HG02885 (cell line): Measurements from ENCODE around the gene ST6GALNAC5.

Experiments used
- ATAC-seq: cut with Tn5 transposase; IDR thresholded peaks from one replicate; pipeline ENCODE4 v1.9.1; 2021; ENCODE audit warnings: mild to moderate bottlenecking; ENCODE audit not compliant: unreplicated experiment, poor library complexity

ST6GALNAC5 gene

DNA sequence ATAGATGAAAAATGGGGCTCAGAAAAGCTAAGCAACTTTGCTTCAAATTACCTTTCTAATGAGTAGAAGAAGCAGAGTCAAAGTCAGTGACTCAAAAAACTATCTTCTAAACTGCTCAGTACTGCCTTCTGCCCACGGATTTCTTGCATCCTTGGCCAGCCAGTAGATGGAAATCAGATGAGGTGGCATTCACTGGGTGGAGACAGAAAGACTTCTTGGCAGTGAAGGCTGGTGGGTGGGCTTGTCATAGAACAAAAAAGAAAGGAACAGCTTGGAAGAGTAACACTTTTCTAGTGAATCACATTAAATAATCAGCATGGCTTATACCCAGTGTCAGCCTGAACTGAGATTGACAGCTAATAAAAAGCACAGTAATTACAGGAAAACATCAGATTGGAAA, 170.7 kb downstream of the ST6GALNAC5 start:
- no peak for ATAC-seq

DNA sequence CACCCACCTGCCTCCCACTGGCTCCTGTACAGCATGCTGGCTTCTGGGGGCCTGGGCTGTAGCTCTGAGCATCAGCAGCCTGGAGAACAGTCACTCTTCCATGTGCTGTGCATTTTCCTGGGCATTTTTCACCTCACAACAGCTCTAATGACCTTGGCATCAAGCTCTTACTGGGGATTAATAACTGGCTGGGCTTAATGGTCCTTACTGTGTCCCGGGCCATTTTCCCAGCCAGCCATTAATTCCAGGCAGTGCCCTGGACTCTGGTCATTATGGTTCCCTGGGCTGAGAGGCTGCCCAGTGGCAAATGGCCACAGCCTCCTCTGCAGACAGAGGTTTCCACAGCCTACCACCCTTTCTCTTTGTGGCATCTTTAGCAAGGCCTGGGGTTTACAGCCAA, 171.8 kb downstream of the ST6GALNAC5 start:
- ATAC-seq, result no peak

DNA sequence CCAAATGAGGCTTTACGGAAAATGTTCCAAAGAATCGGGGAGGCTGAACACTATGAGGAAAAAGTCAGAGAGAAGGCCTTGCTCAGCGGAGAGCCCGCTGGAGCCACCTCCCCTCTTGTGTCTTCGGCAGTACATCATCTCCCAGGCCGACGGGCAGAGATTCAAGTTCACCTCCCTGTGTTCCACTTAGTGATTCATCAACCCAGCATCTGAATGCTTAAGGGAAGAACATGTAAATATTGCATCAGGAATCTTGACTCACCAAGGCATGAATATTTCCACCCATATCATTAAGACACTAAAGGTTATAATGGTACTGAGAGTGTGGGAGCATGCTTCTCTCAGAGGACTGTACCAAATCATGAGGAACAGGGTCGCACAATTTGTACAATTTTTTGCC, 172.5 kb downstream of the ST6GALNAC5 start:
- ATAC-seq, result no peak

DNA sequence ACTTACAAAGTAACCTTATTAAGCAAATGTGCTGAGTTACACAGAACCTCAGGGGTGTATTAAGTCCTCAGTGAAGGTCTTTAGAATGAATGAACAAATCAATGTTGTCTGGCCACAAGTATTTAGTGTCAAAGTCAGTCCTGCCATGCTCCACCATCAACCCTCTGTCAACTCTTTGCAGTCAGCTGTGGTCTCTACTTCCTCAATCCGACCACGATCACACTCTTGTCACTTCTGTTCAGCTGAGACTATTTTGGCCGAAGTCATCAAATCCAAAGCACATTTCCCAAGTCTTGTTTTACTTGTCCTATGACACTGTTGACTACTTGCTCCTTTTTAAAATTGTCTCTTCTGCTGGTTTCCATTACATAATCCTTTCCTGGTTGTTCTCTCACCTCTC, 173.5 kb downstream of the ST6GALNAC5 start:
- no peak for ATAC-seq

DNA sequence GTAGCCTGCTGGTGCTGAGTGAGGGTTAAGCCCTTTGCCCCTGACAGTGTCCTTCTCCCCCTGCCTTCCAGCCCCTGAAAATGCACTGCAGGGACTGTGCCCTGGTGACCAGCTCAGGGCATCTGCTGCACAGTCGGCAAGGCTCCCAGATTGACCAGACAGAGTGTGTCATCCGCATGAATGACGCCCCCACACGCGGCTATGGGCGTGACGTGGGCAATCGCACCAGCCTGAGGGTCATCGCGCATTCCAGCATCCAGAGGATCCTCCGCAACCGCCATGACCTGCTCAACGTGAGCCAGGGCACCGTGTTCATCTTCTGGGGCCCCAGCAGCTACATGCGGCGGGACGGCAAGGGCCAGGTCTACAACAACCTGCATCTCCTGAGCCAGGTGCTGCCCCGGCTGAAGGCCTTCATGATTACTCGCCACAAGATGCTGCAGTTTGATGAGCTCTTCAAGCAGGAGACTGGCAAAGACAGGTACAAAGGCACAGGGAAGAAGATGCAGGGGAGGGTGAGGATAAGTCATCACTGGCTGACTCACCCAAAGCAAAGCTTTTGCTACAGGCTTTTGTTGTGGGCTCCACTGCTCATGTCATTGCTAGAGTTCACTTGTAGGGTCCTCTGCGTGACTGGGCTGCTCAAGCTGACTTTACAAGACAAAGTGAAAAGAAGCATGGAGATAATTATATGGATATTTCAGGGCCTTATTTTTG, 177.0 kb downstream of the ST6GALNAC5 start:
- ATAC-seq, result no peak

DNA sequence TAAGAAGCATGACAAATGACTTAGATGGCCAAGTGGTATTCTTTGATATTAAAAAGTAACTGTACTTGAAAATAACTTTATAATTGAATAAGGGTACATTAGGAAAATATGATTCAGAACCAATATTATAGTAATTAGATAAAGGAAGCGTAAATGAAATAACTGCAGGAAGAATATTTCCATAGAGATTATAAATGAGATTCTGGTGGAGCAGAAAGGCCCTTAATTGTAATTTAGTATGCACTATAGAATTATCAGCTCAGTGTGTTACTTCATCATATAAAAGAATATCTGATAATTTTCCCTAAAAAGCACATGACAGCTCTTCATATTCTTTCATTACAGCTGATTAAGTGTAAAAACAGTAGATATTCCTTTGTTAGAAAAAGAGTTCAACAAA, 180.3 kb downstream of the ST6GALNAC5 start:
- ATAC-seq, result no peak

DNA sequence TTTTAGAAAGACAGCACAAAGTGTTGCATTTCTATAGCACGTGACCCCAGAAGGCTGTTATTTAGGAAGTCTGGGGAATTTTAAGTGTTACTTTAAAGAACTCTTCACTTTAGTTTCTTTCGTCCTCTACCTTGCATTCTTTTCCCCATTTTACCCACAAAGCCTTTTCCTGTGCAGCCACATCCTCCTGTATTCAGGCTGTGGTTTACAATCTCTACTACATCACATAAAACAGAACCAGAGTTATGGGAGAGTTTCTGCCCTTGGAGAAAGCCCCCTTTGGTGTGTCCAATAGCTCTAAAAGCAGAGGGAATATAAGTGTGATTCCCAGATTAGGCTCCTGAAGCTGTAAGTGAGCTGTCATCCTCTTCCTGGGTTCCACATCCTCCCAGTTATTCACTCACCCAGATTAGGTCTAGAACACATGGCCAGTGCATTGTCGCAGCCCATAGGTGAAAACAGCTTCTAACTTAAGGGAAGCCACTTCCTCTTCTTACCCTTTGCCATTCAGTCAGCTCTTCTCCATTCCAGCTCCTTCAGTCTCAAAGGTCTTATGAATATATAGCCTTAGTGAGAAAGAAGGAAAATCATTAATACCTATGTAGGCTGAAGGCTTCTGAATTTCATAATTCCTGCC, 180.8 kb downstream of the ST6GALNAC5 start:
- no peak for ATAC-seq

DNA sequence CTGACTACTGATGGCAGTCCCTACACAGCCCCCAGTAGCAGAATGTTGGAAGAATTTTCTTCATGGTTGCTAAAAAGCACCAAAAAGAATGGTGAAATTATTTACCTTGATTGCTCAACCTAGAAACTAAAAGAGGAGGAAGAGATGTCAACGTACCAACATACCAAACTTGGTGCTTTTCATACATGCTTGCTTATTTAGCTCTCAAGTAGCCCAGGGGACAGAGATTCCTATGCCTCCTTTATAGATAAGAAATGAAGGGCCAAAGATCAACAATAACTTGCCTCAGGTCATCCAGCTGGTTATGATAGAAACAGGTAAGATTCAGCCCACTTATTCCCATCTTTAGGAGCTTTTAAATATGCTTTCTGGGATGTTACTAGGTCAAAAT, 181.3 kb downstream of the ST6GALNAC5 start:
- ATAC-seq, result no peak

DNA sequence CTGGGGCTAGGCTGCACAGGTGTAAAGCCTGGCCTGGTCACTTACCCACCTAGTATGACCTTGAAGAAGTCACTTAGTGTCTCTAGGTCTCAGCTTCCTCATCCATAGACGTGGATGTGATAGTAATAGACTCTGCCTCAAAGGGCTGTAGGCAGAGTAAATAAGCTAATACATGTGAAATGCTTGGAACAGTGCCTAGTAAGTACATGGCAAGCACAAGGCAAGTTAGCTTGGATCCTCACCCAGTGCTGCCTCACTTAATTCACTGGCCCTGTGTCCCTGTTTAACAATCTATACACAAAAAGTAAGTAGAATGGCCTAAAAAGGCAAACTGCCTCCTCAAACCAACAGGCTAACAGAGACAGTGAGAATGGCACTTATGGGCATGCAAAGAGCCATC, 184.1 kb downstream of the ST6GALNAC5 start:
- no peak for ATAC-seq

DNA sequence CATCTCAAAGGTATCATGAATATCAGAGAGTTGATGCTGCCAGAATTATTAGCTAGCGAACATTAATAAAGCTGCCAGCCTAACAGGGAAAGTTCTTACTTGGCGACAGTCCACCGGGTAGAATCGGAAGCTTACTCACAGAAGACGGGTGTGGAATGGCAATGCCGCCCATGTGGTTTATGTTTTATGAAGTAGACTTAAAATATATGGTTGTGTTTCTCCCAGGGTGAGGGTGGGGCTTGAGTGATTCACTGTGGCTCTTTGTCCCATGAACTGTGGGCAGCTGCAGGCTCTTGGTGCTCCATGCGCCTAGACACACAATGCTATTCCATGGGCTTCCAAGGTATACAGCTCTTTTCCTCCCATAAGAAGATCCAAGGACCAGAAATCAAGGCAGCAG, 189.2 kb downstream of the ST6GALNAC5 start:
- no peak for ATAC-seq

DNA sequence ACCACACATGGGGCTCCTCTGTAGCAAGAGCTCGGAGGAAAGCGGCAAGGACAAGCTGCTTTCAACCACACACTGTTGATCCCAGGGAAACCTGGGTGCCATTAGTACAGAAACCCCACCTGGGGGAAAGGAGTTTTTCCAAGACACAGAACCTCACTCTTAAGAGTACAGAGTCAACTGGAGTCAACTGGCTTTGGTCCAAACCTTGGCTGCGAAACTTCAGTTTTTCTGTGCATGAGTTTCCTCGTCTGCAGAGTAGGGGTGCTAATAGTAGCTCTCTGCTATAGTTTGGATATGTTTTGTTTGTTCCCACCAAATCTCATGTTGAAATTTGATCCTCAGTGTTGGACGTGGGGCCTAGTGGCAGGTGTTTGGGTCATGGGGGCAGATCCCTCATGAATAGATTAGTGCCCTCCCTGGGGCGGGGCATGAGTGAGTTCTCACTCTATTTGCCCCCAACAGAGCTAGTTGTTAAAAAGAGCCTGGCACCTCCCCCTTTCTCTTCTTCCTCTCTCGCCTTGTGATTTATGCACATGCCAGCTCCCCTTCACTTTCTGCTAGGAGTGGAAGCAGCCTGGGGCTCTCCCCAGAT, 190.8 kb downstream of the ST6GALNAC5 start:
- no peak for ATAC-seq

DNA sequence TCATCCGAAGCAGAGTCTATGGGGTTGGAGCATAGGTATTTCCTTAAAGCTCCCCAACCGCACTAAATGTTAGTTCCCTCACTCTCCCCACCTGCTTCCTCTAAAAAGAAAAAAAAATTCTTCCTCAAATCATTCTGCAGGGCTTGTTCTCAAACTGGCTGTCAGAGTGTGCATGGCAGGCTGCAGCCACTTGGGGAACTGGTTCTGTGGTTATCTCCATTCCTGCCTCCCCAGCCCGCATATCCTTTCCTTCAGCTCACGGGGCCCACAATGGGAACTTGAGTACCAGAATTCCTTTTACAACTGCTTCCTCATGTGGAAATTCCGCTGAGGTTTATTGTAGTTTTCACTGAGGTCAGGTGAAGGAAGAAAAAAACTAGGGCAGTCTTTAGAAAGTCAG, 192.7 kb downstream of the ST6GALNAC5 start:
- ATAC-seq, result no peak

DNA sequence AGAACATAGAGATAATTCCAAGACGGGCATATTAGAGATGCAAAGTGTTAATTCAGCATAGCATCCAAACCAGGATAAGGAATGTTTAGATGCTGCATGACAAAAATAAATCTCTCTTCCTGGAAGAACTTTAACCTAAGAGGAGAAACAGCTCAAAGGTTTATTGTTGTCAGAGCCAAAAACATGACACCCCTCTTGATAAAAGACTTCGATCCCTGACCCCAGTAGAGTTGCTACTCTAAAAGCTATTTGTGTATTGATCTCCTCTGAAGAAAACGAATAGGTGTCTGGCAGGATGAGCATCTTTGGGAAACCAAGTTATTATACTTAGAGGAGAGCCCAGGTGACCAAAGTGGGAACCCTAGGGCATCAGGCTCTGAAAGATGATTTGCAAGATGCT, 193.9 kb downstream of the ST6GALNAC5 start:
- no peak for ATAC-seq

DNA sequence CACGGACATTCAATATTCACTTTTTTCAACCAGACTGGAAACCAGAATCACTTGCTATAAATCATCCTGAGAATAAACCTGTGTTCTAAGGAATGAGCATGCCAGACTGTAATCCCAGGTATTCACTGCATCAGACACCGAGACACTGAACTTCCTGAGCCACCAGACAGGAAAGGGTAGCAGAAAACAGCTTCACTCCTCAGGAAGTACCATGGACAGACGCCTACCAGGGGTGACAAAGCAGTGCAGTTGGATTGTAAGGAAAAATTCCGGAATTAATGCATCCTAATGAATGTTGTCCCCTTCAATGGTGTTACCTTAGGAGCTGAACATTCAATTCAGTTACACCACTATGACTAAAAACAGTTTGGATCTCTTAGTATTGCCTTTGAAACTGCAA, 195.8 kb downstream of the ST6GALNAC5 start:
- ATAC-seq, result no peak

DNA sequence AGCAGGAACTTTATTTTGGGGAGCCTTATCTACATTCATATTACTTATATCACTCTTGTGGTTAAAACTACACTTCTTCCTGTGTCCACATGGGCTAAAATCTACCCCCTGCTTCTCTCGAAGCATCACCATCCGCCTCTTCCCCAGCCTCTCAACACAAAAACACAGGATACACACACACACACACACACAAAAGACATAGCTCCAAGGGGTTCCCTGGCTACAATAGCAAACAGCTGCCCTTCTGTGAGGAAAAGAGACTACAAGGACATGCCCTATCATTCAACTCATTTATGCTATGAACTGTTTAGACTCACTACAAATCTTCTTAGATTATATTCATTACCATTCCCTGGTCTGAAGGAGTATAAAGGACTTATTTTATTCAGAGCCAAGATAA, 197.0 kb downstream of the ST6GALNAC5 start:
- no peak for ATAC-seq

DNA sequence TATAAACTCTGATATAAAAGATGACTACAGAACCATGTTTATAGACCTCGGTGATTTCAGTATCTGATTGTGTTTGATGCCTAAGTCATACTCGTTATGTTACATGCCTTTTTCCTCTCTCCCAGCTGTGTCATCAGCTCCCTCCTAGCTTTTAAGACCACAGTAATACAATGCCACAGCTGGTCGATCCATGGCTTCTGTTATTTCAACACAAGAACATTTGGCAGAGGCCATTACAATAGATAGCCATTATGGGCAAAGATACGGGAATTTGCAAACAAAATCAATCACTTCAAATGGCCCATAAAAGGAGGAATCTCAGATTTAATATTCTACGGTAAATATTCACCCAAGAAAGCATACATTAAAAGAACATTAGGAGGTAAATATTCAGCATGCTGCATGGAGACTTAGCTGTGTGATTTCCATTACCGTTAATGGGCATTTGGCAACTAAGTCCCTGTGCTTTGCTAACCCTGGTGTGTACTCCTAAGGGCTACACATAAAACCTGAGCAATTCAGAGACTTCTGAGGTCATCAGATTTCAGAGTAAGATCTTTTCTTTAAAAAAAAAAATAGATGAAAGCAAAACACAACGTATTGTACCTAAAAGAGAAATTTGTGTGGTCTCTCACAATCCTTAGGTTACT, 198.5 kb downstream of the ST6GALNAC5 start:
- no peak for ATAC-seq

DNA sequence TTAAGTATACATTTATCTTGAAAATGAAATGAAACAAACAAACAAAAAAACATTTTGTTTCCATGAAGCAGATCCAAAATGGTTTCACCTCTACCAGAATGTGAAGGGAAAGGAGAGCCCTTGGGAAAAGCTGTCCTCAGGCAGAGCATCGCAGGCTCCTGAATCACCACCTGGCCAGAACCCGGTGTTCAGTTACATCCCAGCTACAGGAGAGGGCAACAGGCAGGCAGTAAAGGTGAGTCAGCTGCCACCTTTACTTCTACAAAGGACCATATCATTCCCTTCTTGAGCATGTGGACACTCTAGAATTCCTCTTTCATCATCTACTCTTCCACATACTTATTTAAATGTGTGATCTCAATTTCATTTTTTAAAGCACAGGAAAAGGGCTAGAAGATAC, 200.7 kb downstream of the ST6GALNAC5 start:
- ATAC-seq, result no peak

DNA sequence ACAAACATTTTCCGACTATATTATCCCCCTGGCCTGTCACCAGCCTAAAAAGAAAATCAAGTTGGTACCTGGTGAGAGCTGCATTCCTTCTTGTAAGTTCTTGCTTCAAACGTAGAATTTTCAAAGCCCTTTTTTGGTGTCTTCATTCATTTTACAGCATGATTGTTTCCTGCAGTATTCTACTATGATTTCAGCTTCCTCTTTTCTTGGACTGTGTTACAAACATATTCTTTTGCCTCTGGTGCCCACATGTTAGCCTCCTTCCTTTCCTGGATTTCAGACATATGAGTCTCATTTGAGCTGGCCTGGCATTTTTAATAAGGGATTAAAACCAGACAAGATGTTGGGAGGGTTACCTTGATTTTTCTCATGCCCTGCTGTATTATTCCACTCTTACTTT, 209.5 kb downstream of the ST6GALNAC5 start:
- no peak for ATAC-seq

DNA sequence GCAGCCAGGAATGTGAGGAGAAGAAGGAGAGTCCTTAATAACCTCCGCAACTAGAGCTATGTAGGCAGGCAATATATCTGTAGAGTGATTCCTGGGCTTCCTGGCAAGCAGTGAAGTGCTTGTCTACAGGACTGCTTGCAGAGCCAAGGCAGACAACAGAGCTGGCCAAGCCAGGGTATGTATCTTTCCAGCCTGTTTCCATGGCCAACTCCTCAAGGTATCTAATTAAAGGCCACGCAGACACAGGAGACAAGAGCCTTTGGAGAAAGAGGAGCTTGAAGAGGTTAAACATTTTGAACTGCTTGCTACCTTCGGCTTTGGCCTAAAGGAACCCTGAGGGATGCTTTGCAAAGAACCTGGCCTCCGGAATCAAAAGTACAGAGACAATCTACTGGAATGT, 214.6 kb downstream of the ST6GALNAC5 start:
- ATAC-seq, result no peak

DNA sequence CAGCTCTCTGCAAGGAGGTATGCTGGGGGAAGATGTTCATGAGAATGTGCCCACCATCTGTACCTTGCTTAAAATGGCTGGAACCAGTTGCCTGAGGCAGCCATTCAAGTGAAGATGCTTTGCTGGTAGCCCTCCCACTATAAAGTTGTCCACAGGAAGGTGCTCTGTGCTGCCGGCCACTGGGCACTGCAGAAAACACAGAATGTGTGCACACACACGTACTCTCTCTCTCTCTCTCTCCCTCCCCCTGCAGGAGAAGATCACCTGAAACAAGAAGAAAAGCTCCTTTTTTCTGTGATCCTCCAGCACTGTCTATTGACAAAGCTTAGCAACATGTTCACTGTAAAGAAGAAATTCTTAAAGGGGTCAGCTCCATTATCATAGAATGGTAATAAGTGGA, 217.2 kb downstream of the ST6GALNAC5 start:
- ATAC-seq, result no peak

DNA sequence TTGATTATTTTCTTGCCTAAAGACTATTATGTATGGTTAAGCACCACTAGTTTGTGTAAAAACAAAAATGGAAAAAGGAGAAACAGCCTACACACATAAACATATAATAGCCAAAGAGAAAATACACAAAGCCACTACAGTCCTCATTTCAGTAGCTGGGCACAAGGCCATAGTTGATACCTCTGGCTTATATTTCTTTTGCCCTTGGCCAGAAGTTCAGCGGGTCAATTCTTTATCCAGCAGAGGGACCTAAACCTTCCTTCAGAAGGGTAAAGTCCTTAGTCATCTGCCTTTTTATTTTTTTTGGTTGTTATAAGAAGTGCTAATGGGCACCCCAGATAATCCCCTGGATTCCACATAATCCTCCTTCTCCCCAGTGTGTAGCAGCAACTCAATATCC, 217.8 kb downstream of the ST6GALNAC5 start:
- no peak for ATAC-seq
